Caco-2 (cell line): ENCODE measurements around the gene PDE7B. TPM values are rescaled to one million over a fixed set of nuclear protein-coding genes. Genes with fewer than 3 reads are reported as not detected.

Experiments used
- BruUV-seq: library from RNA; stranded (reverse); fragments of 400-500 nt; replicated peaks from 2 replicates; lab custom pipeline; 2021; lab: Mats Ljungman, UMichigan
- CTCF ChIA-PET: fragments of 300-600 bp; sonication (Branson Sonifier 250); formaldehyde crosslinking; loops from one replicate; lab custom pipeline; 2022; ENCODE audit warnings: antibody characterized with exemption; lab: Charles Lee
- POLR2A ChIA-PET: fragments of 300-600 bp; sonication (Branson Sonifier 250); formaldehyde crosslinking; loops from one replicate; lab custom pipeline; 2022; ENCODE audit warnings: antibody characterized with exemption; lab: Charles Lee
- DNase-seq, 2 experiments: peaks; one replicate each; pipeline versions ENCODE4 v3.0.0 to v3.0.0-alpha.2; 2020 to 2022
- H3K27me3 ChIP-seq: replicated peaks from 2 replicates; pipeline ENCODE4 v1.6.0; 2011; ENCODE audit warnings: low read length; ENCODE audit not compliant: control insufficient read depth, insufficient read depth
- H3K36me3 ChIP-seq: 2 replicates; pipeline ENCODE4 v1.5.1; 2011; ENCODE audit warnings: low read length; ENCODE audit not compliant: control insufficient read depth, insufficient read depth
- H3K4me1 ChIP-seq: fragments of 250-450 bp; sonication (Bioruptor Pico); 2 replicates; pipeline ENCODE4 v1.5.1; 2020; ENCODE audit warnings: mild to moderate bottlenecking
- H3K4me3 ChIP-seq: 2 replicates; pipeline ENCODE4 v1.5.1; 2011; ENCODE audit warnings: low read depth, mild to moderate bottlenecking, control low read depth, low read length
- H3K9me3 ChIP-seq: fragments of 250-450 bp; sonication (Bioruptor Pico); 2 replicates; pipeline ENCODE4 v1.5.1; 2020; ENCODE audit warnings: mild to moderate bottlenecking, moderate library complexity
- H3K27ac Mint-ChIP-seq: one replicate; pipeline ENCODE4 v1.8.0; 2022; ENCODE audit warnings: mixed read lengths; ENCODE audit not compliant: unreplicated experiment
- H3K27me3 Mint-ChIP-seq: one replicate; pipeline ENCODE4 v1.8.0; 2022; ENCODE audit warnings: mixed read lengths; ENCODE audit not compliant: insufficient read depth, unreplicated experiment
- H3K36me3 Mint-ChIP-seq: one replicate; pipeline ENCODE4 v1.8.0; 2022; ENCODE audit warnings: mild to moderate bottlenecking, mixed read lengths; ENCODE audit not compliant: insufficient read depth, unreplicated experiment
- H3K4me1 Mint-ChIP-seq: one replicate; pipeline ENCODE4 v1.8.0; 2022; ENCODE audit warnings: low read depth, mixed read lengths; ENCODE audit not compliant: unreplicated experiment
- H3K4me3 Mint-ChIP-seq: one replicate; pipeline ENCODE4 v1.8.0; 2022; ENCODE audit warnings: mild to moderate bottlenecking, moderate library complexity, mixed read lengths; ENCODE audit not compliant: unreplicated experiment
- H3K9me3 Mint-ChIP-seq: one replicate; pipeline ENCODE4 v1.8.0; 2022; ENCODE audit warnings: mixed read lengths; ENCODE audit not compliant: unreplicated experiment
- intact Hi-C: fragments of 100-400 bp; cut with micrococcal nuclease; formaldehyde crosslinking; loops from one replicate; pipeline ENCODE4 v1.10.0; 2022; ENCODE audit not compliant: unreplicated experiment
- total RNA-seq: library from RNA; stranded (reverse); gene quantifications from 2 replicates; pipeline ENCODE4 v1.2.3, GENCODE V29; 2022
- TF ChIP-seq, protein P1 (sequence below), 2 experiments: fragments of 200-600 bp in 1 of 2; IDR thresholded peaks; 1 replicate in 1 of 2; 2 replicates in 1 of 2; pipeline versions ENCODE4 v1.5.1 to v1.8.0; 2011 to 2022; ENCODE audit warnings: antibody characterized with exemption in 1 of 2, control low read depth in 1 of 2, inconsistent platforms in 1 of 2, low read depth in 1 of 2, low read length in 1 of 2, mild to moderate bottlenecking in 1 of 2, moderate library complexity in 1 of 2; ENCODE audit not compliant: insufficient read depth in 1 of 2, severe bottlenecking in 1 of 2, unreplicated experiment in 1 of 2

Gene PDE7B
- total RNA-seq, 1 experiment from 2014 or later: not detected

DNA sequence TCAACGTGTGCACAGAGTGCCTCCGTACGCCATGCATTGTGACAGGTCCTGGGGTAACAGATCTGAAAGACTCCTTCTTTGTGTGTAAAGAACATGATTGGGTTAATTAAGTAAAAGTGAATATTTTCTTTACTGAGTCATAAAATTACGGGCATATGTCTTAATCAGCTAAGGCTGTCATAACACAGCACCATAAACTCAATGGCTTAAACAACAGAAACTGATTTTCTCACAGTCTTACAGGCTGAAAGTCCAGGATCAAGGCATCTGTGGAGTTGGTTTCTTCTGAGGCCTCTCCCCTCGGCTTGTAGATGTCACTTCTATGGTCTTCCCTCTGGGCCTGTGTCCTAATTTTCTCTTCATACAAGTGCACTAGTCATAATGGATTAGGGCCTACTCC is 221.7 kb downstream of the PDE7B start:
- H3K27me3 Mint-ChIP-seq: no peaks in the 10 kb centered on the region
- CTCF ChIA-PET: no interaction called here
- peaks cover 8% of the 10 kb centered on the region for H3K4me1 Mint-ChIP-seq
- no peak overlapping the region for H3K4me3 Mint-ChIP-seq
- no peaks in the 10 kb centered on the region for H3K9me3 Mint-ChIP-seq
- intact Hi-C loops: no loop called here
- BruUV-seq: no TSS peak
- TF ChIP-seq, protein P1, sequence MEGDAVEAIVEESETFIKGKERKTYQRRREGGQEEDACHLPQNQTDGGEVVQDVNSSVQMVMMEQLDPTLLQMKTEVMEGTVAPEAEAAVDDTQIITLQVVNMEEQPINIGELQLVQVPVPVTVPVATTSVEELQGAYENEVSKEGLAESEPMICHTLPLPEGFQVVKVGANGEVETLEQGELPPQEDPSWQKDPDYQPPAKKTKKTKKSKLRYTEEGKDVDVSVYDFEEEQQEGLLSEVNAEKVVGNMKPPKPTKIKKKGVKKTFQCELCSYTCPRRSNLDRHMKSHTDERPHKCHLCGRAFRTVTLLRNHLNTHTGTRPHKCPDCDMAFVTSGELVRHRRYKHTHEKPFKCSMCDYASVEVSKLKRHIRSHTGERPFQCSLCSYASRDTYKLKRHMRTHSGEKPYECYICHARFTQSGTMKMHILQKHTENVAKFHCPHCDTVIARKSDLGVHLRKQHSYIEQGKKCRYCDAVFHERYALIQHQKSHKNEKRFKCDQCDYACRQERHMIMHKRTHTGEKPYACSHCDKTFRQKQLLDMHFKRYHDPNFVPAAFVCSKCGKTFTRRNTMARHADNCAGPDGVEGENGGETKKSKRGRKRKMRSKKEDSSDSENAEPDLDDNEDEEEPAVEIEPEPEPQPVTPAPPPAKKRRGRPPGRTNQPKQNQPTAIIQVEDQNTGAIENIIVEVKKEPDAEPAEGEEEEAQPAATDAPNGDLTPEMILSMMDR (IDR thresholded peaks at IDR 0.05; ENCODE audit: insufficient read depth in 1 of 2, low read depth in 1 of 2, low read length in 1 of 2, severe bottlenecking in 1 of 2, unreplicated experiment in 1 of 2): no peak
- H3K27me3 ChIP-seq: no peaks in the 10 kb centered on the region
- H3K36me3 ChIP-seq: no peaks in the 10 kb centered on the region
- no peaks in the 10 kb centered on the region for H3K9me3 ChIP-seq
- no peaks in the 10 kb centered on the region for H3K36me3 Mint-ChIP-seq
- no peak overlapping the region for H3K4me3 ChIP-seq
- H3K4me1 ChIP-seq: no peaks in the 10 kb centered on the region
- no peak overlapping the region for H3K27ac Mint-ChIP-seq
- no peak for DNase-seq
- POLR2A ChIA-PET: no interaction called here

GRCh38 chr6:136076496-136076895 is 225.0 kb downstream of the PDE7B start:
- TF ChIP-seq, protein P1 (IDR thresholded peaks at IDR 0.05; ENCODE audit: insufficient read depth in 1 of 2, low read depth in 1 of 2, low read length in 1 of 2, severe bottlenecking in 1 of 2, unreplicated experiment in 1 of 2): no peak
- Histone ChIP-seq H3K27me3 (no peaks in the 10 kb centered on the region), H3K9me3 (no peaks in the 10 kb centered on the region), H3K4me3 (no peak overlapping the region), H3K36me3 (no peaks in the 10 kb centered on the region), H3K4me1 (no peaks in the 10 kb centered on the region)
- no peak for DNase-seq
- Mint-ChIP-seq H3K4me1 (no peaks in the 10 kb centered on the region), H3K27me3 (no peaks in the 10 kb centered on the region), H3K27ac (no peak overlapping the region), H3K9me3 (no peaks in the 10 kb centered on the region), H3K4me3 (no peak overlapping the region), H3K36me3 (no peaks in the 10 kb centered on the region)
- POLR2A ChIA-PET: no interaction called here
- intact Hi-C loops: no loop called here
- CTCF ChIA-PET: no interaction called here
- no TSS peak for BruUV-seq

GRCh38 chr6:136077834-136078576 is 226.5 kb downstream of the PDE7B start:
- Histone ChIP-seq H3K4me1 (no peaks in the 10 kb centered on the region), H3K27me3 (no peaks in the 10 kb centered on the region), H3K36me3 (no peaks in the 10 kb centered on the region), H3K4me3 (no peak overlapping the region), H3K9me3 (no peaks in the 10 kb centered on the region)
- Mint-ChIP-seq H3K27ac (no peak overlapping the region), H3K36me3 (no peaks in the 10 kb centered on the region), H3K4me3 (no peak overlapping the region), H3K27me3 (no peaks in the 10 kb centered on the region), H3K9me3 (no peaks in the 10 kb centered on the region), H3K4me1 (no peaks in the 10 kb centered on the region)
- no TSS peak for BruUV-seq
- no peak for DNase-seq
- intact Hi-C loops: no loop called here
- TF ChIP-seq, protein P1 (IDR thresholded peaks at IDR 0.05; ENCODE audit: insufficient read depth in 1 of 2, low read depth in 1 of 2, low read length in 1 of 2, severe bottlenecking in 1 of 2, unreplicated experiment in 1 of 2): no peak
- ChIA-PET CTCF (no interaction called here), POLR2A (no interaction called here)
